Prostate gland (tissue), 2 donors: ENCODE results near the gene RASAL2. TPM values are rescaled to one million over a fixed set of nuclear protein-coding genes. Genes with fewer than 3 reads are reported as not detected.

Source experiments
- DNase-seq: peaks from one replicate; pipeline ENCODE4 v3.0.0-alpha.2; 2019; ENCODE audit warnings: low spot score
- H3K27ac ChIP-seq, 2 donors: fragments of 200-600 bp; sonication (generic); 2 replicates each; pipeline ENCODE4 v1.5.1; 2017 to 2019
- H3K27me3 ChIP-seq: fragments of 200-600 bp; sonication (generic); replicated peaks from 2 replicates; pipeline ENCODE4 v1.5.1; 2019; ENCODE audit not compliant: insufficient read depth
- H3K36me3 ChIP-seq, 2 donors: fragments of 200-600 bp; sonication (generic); 1 replicate in 1 of 2; 2 replicates in 1 of 2; pipeline versions ENCODE4 v1.5.1 to v1.8.1; 2017 to 2019
- H3K4me1 ChIP-seq: fragments of 200-600 bp; sonication (generic); replicated peaks from 2 replicates; pipeline ENCODE4 v1.5.1; 2019
- H3K4me3 ChIP-seq, 2 donors: fragments of 200-600 bp; sonication (generic); 2 replicates each; pipeline ENCODE4 v1.5.1; 2017 to 2019
- H3K9me3 ChIP-seq: fragments of 200-600 bp; sonication (generic); 2 replicates; pipeline ENCODE4 v1.5.1; 2017
- CTCF ChIP-seq, 4 experiments: fragments of 200-600 bp in 2 of 4; fragments of 450-650 bp in 2 of 4; sonication (generic) in 2 of 4; IDR thresholded peaks; 1 replicate in 3 of 4; 2 replicates in 1 of 4; pipeline ENCODE4 v1.5.1; 2016 to 2019; ENCODE audit warnings: antibody characterized with exemption in 4 of 4, mild to moderate bottlenecking in 2 of 4, moderate library complexity in 2 of 4
- POLR2A ChIP-seq: fragments of 450-650 bp; IDR thresholded peaks from one replicate; pipeline ENCODE4 v1.6.1; 2016; ENCODE audit warnings: antibody characterized with exemption, mild to moderate bottlenecking
- POLR2AphosphoS5 ChIP-seq: sonication (generic); formaldehyde crosslinking; IDR thresholded peaks from one replicate; pipeline ENCODE4 v1.6.1; 2017; ENCODE audit warnings: antibody characterized with exemption
- WGBS: methylation state at CpG from one replicate; pipeline ENCODE4 v1.1.5; 2018; 5-methylcytosine and 5-hydroxymethylcytosine counted together
- intact Hi-C: fragments of 100-400 bp; cut with DNase I; formaldehyde crosslinking; loops from one replicate; pipeline ENCODE4 v1.14.2; 2022
- total RNA-seq, 2 donors: library from RNA; depleted of rRNA; stranded (reverse); fragments of >200 nt; gene quantifications; one replicate each; pipeline ENCODE4 v1.1.0, GENCODE V29; 2016

The RASAL2 gene
- total RNA-seq, 2 donors from 2014 or later, result 9.2 to 36.9 TPM

GRCh38 chr1:178510155-178510554 is 416.3 kb downstream of the RASAL2 start:
- H3K36me3 ChIP-seq, result no peaks in the 10 kb centered on the region
- H3K4me1 ChIP-seq, result no peaks in the 10 kb centered on the region
- DNase-seq, result no peak
- H3K27me3 ChIP-seq, result no peaks in the 10 kb centered on the region
- intact Hi-C loops, result no loop called here
- H3K4me3 ChIP-seq, result no peak overlapping the region
- H3K27ac ChIP-seq, result no peak overlapping the region
- no peaks in the 10 kb centered on the region for H3K9me3 ChIP-seq
- 80% methylated on average over 4 of the region's 4 CpGs for WGBS
- no peak for TF ChIP-seq CTCF (IDR thresholded peaks at IDR 0.05)

GRCh38 chr1:178512566-178513277 is 418.8 kb downstream of the RASAL2 start, which contains the start of gene TEX35:
Gene TEX35, plus strand, starts transcription at chr1:178513109. Its CDS starts 80 bp downstream, at chr1:178513189.
- no peak within 1 kb of the TSS for H3K4me3 ChIP-seq
- H3K4me1 ChIP-seq, result no peaks in the 10 kb centered on the region
- H3K9me3 ChIP-seq, result no peaks in the 10 kb centered on the region
- H3K27ac ChIP-seq, result no peak within 1 kb of the TSS
- DNase-seq, result no peak
- no peaks in the 10 kb centered on the region for H3K36me3 ChIP-seq
- intact Hi-C loops, result no loop called here
- no peaks in the 10 kb centered on the region for H3K27me3 ChIP-seq
- TF ChIP-seq POLR2A, result no peak
- TF ChIP-seq POLR2AphosphoS5, result no peak
- TF ChIP-seq CTCF (IDR thresholded peaks at IDR 0.05), result no peak
- WGBS, result 96% methylated on average over 19 of the region's 19 CpGs

GRCh38 chr1:178513278-178513983 is 419.5 kb downstream of the RASAL2 start:
- intact Hi-C loops, result no loop called here

GRCh38 chr1:178516110-178516509 is 422.2 kb downstream of the RASAL2 start:
- intact Hi-C loops, result no loop called here
- 95% methylated on average over 4 of the region's 4 CpGs for WGBS
- no peaks in the 10 kb centered on the region for H3K9me3 ChIP-seq
- no peak overlapping the region for H3K4me3 ChIP-seq
- DNase-seq, result no peak
- TF ChIP-seq CTCF (IDR thresholded peaks at IDR 0.05) (no peak), POLR2A (no peak), POLR2AphosphoS5 (no peak)
- H3K27ac ChIP-seq, result no peak overlapping the region
- H3K27me3 ChIP-seq, result no peaks in the 10 kb centered on the region
- H3K4me1 ChIP-seq, result no peaks in the 10 kb centered on the region
- H3K36me3 ChIP-seq, result no peaks in the 10 kb centered on the region

More at GRCh38 chr1:178513278-178513983, 419.5 kb downstream of the RASAL2 start:
- TF ChIP-seq CTCF (IDR thresholded peaks at IDR 0.05) (no peak), POLR2A (no peak)
- Histone ChIP-seq H3K27me3 (no peaks in the 10 kb centered on the region), H3K9me3 (no peaks in the 10 kb centered on the region), H3K36me3 (no peaks in the 10 kb centered on the region), H3K27ac (no peak overlapping the region), H3K4me1 (no peaks in the 10 kb centered on the region), H3K4me3 (no peak overlapping the region)
- no peak for DNase-seq
- WGBS, result 48% methylated on average over 14 of the region's 14 CpGs

GRCh38 chr1:178518894-178519293 is 425.0 kb downstream of the RASAL2 start:
- no peak for DNase-seq
- 65% methylated on average over 4 of the region's 4 CpGs for WGBS
- intact Hi-C loops, result no loop called here
- Histone ChIP-seq H3K9me3 (no peaks in the 10 kb centered on the region), H3K4me1 (no peaks in the 10 kb centered on the region), H3K27ac (no peak overlapping the region), H3K27me3 (no peaks in the 10 kb centered on the region), H3K36me3 (no peaks in the 10 kb centered on the region), H3K4me3 (no peak overlapping the region)
- TF ChIP-seq POLR2A (no peak), POLR2AphosphoS5 (no peak), CTCF (IDR thresholded peaks at IDR 0.05) (no peak)
